ENCODE data around the gene ARHGAP31. TPM values are rescaled to one million over a fixed set of nuclear protein-coding genes. Genes with fewer than 3 reads are reported as not detected.
A peak's percentile ranks its signal among the peaks of the same experiment; 100 is the strongest.

Gene ARHGAP31
- total RNA-seq, 4 donors from 2014 or later: 19.8 to 28.7 (median 22.6) TPM

- H3K27me3 ChIP-seq: no peaks in the 10 kb centered on the region
- H3K4me1 ChIP-seq: peaks cover 0 to 14% (median 0%) of the 10 kb centered on the region in 3 donors
- H3K36me3 ChIP-seq: no peaks in the 10 kb centered on the region
- no peak for TF ChIP-seq POLR2AphosphoS5 (IDR thresholded peaks at IDR 0.05)
- no peak for TF ChIP-seq POLR2A (IDR thresholded peaks at IDR 0.05)
- TF ChIP-seq CTCF (IDR thresholded peaks at IDR 0.05): no peak
- TF ChIP-seq EP300 (IDR thresholded peaks at IDR 0.05): no peak
- no peak for ATAC-seq
- H3K4me3 ChIP-seq: no peak overlapping the region
- H3K9me3 ChIP-seq: no peaks in the 10 kb centered on the region
- 83 to 84% methylated on average over 2 to 5 of the region's 5 CpGs for WGBS, 2 donors (ENCODE audit: low coverage in 1 of 2)
- H3K27ac ChIP-seq: no peak overlapping the region
Observed at GRCh38 chr3:119276680-119277079, 17.5 kb upstream of the ARHGAP31 start.

- TF ChIP-seq POLR2A (IDR thresholded peaks at IDR 0.05) (no peak), EP300 (IDR thresholded peaks at IDR 0.05) (no peak), POLR2AphosphoS5 (IDR thresholded peaks at IDR 0.05) (no peak)
- ATAC-seq: peak; percentile 79
- Histone ChIP-seq H3K27ac (peak overlapping the region in 3 of 4 donors; percentile 67 to 80 (median 69)), H3K4me1 (peaks cover 0 to 14% (median 0%) of the 10 kb centered on the region in 3 donors), H3K9me3 (peaks cover 0 to 6% (median 0%) of the 10 kb centered on the region in 3 donors), H3K4me3 (no peak overlapping the region), H3K27me3 (no peaks in the 10 kb centered on the region), H3K36me3 (no peaks in the 10 kb centered on the region)
- 42% methylated on average over 2 to 4 of the region's 6 CpGs for WGBS, 2 donors (ENCODE audit: low coverage in 1 of 2)
Observed at GRCh38 chr3:119279101-119279554, 15.1 kb upstream of the ARHGAP31 start.

- H3K4me3 ChIP-seq: no peak overlapping the region
- H3K27me3 ChIP-seq: no peaks in the 10 kb centered on the region
- 40 to 68% methylated on average over 1 to 5 of the region's 5 CpGs for WGBS, 2 donors (ENCODE audit: low coverage in 1 of 2)
- TF ChIP-seq EP300 (IDR thresholded peaks at IDR 0.05): no peak
- TF ChIP-seq POLR2A (IDR thresholded peaks at IDR 0.05): no peak
- TF ChIP-seq POLR2AphosphoS5 (IDR thresholded peaks at IDR 0.05): no peak
- no peak for TF ChIP-seq CTCF (IDR thresholded peaks at IDR 0.05)
- H3K27ac ChIP-seq: peak overlapping the region in 3 of 4 donors; percentile 67 to 80 (median 69)
- H3K4me1 ChIP-seq: peaks cover 0 to 14% (median 0%) of the 10 kb centered on the region in 3 donors
- peaks cover 0 to 6% (median 0%) of the 10 kb centered on the region in 3 donors for H3K9me3 ChIP-seq
- ATAC-seq: no peak
- no peaks in the 10 kb centered on the region for H3K36me3 ChIP-seq
Observed at GRCh38 chr3:119279584-119280243, 14.5 kb upstream of the ARHGAP31 start.

GRCh38 chr3:119288669-119289403, 5.3 kb upstream of the ARHGAP31 start:
- Histone ChIP-seq H3K27me3 (no peaks in the 10 kb centered on the region), H3K4me1 (peaks cover 0 to 14% (median 5%) of the 10 kb centered on the region in 3 donors), H3K27ac (no peak overlapping the region), H3K4me3 (no peak overlapping the region), H3K9me3 (peaks cover 0 to 4% (median 0%) of the 10 kb centered on the region in 3 donors), H3K36me3 (no peaks in the 10 kb centered on the region)
- WGBS, 2 donors (ENCODE audit: low coverage in 1 of 2): 80 to 92% methylated on average over 2 of the region's 3 CpGs
- no peak for TF ChIP-seq CTCF (IDR thresholded peaks at IDR 0.05)
- TF ChIP-seq EP300 (IDR thresholded peaks at IDR 0.05): no peak
- TF ChIP-seq POLR2AphosphoS5 (IDR thresholded peaks at IDR 0.05): no peak
- TF ChIP-seq POLR2A (IDR thresholded peaks at IDR 0.05): no peak
- no peak for ATAC-seq

GRCh38 chr3:119289404-119289770, 4.8 kb upstream of the ARHGAP31 start:
- no peaks in the 10 kb centered on the region for H3K36me3 ChIP-seq
- ATAC-seq: no peak
- H3K27me3 ChIP-seq: no peaks in the 10 kb centered on the region
- H3K9me3 ChIP-seq: peaks cover 0 to 4% (median 0%) of the 10 kb centered on the region in 3 donors
- no CpG with 5 or more reads among the region's 2 CpGs for WGBS, 2 donors (ENCODE audit: low coverage in 1 of 2)
- no peak overlapping the region for H3K27ac ChIP-seq
- no peak overlapping the region for H3K4me3 ChIP-seq
- TF ChIP-seq POLR2A (IDR thresholded peaks at IDR 0.05) (no peak), CTCF (IDR thresholded peaks at IDR 0.05) (no peak), EP300 (IDR thresholded peaks at IDR 0.05) (no peak), POLR2AphosphoS5 (IDR thresholded peaks at IDR 0.05) (no peak)
- H3K4me1 ChIP-seq: peaks cover 0 to 14% (median 5%) of the 10 kb centered on the region in 3 donors

All from gastroesophageal sphincter (tissue), 4 donors.